Measurements from ENCODE around the gene KCNJ6.
"Not testable (repeated sequence)": the region's sequence is repeated elsewhere in the genome, so short reads cannot be mapped to it uniquely, and the experiment has no call there.

The KCNJ6 gene

DNA sequence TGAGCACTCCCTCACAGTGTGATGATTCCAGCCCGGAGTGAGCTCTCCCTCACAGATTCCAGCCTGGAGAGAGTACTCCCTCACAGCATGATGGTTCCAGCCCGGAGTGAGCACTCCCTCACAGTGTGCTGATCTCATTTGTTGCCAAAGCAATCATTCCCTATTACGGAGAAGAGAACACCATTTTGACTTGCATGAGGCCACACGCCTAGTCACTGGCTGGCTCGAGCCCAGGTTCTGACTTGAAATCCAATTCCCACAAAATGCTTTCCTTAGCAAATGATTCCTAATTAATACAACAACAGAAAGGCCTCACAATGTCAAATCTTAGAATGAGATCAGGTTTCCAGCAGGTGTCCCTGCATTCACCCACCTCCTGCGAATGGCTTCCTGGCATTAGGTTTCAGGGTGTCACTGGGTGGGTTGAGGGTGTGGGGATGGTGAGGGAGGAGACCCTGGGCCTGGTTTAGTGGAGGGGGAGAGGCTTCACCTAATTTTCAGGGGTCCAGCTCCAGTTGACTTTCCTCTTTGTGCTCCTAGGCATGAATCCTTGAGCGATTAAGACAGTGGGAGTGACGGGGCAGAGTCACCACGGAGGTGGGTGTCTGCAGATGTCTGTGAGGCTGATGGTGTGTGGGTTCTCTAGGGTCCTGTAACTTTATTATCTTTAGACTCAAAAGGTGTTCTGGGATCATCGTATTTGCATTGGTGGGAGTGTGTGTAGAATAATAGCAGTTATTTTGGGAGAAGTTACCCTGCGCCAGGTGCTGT is 158.5 kb downstream of the KCNJ6 start:
- no peak for DNase-seq
- TF ChIP-seq POLR2A (IDR thresholded peaks at IDR 0.05; ENCODE audit: low read length), result no peak
- TF ChIP-seq GATA1 (IDR thresholded peaks at IDR 0.05; ENCODE audit: low read depth, low read length), result no peak

DNA sequence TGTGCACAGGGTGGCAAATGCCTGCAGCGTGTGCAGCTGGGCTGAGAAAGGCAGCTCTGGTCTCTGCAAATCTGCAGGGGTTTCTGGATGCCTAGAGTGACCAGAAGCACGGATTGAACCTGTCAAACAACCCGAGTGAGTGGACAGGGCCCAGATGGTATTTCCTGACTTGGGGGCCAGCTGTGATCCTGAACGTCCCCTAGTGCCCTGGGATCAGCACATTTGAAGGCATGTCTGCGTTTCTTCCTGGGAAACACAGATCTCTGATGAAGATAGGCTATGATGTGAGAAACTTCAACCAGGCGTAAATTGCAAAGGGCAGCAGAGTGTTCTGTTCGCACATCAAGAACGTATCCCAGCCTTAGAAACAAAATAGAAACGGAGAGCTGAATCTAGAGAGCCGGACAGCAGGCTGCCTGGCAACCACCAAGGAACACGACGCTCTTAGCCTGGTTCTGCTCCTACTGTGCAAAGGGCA is 163.1 kb downstream of the KCNJ6 start:
- DNase-seq, result no peak
- TF ChIP-seq GATA1 (IDR thresholded peaks at IDR 0.05; ENCODE audit: low read depth, low read length), result no peak
- TF ChIP-seq POLR2A (IDR thresholded peaks at IDR 0.05; ENCODE audit: low read length), result no peak

DNA sequence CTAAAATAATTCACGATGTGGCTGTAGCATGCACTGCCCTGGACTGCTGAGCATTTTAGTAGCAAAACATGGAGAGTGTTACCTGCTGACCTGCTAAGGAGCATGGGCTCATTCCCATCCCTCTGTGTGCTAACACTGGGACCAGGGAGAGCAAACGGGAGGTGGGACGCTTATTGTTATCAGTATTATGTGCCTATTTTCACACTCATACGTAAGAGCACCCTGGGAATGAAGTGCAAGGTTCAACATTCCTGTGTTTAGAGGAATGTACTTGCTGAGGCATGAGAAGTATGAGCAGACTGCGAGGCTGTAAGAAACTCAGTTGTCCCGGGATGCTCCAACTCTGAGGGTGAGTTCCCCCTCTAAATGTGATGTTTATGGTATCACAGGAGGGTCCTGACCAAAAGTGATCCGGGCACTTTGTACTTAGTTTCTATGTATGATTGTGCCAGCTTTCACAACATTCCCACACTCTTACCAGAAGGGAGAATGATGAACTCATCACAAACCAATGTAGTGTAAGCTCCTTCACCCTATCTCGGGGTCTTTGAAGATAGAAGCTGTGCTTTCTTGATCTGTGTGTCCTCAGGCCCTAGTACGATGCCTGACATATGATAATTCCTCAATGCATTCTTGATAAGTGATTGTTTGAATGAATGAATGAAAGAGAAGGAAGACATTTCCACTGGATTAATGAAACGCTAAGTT is 164.8 kb downstream of the KCNJ6 start:
- no peak for TF ChIP-seq GATA1 (IDR thresholded peaks at IDR 0.05; ENCODE audit: low read depth, low read length)

DNA sequence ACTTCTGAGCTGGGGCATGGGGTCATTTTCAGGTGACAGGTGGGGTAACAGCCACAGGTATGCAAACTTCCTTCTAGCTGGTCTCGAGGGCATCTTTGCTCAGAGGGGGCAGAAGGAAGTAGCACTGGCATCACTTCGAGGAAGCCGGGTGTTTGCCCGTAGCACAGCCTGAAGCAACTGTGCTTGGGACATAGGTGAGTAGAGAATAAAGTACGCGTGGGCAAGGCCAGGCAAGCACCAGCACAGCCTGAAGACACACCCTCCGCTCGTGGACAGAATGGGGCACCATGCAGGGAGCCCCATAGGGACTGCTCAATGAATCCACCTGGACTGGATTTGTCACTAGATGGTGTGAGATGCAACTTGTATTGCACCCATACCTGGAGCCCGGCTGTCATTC is 167.1 kb downstream of the KCNJ6 start:
- no peak for TF ChIP-seq GATA1 (IDR thresholded peaks at IDR 0.05; ENCODE audit: low read depth, low read length)
- TF ChIP-seq POLR2A (IDR thresholded peaks at IDR 0.05; ENCODE audit: low read length), result no peak
- DNase-seq, result no peak

More for the DNA sequence above, 164.8 kb downstream of the KCNJ6 start:
- no peak for DNase-seq

DNA sequence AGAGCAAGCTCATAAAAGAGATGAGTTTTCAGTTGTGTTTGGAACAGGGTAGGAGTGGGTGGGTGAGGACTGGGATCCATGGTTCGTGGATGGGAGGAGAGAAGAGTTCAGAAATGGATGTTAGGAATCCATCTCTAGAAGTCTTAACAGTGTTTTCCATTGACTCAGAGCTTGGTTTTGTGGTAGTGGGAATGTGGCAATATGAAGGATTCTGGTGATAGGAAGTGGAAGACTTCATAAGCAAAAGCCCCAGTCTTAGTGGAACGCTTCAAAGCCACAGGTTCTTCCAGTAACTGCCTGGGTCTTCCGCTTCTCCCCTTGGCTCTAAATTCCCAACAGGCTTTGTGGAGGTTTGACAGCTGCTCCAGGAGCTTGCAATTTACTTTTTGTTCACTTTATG is 167.9 kb downstream of the KCNJ6 start:
- no peak for TF ChIP-seq GATA1 (IDR thresholded peaks at IDR 0.05; ENCODE audit: low read depth, low read length)
- TF ChIP-seq POLR2A (IDR thresholded peaks at IDR 0.05; ENCODE audit: low read length), result no peak
- DNase-seq, result no peak

DNA sequence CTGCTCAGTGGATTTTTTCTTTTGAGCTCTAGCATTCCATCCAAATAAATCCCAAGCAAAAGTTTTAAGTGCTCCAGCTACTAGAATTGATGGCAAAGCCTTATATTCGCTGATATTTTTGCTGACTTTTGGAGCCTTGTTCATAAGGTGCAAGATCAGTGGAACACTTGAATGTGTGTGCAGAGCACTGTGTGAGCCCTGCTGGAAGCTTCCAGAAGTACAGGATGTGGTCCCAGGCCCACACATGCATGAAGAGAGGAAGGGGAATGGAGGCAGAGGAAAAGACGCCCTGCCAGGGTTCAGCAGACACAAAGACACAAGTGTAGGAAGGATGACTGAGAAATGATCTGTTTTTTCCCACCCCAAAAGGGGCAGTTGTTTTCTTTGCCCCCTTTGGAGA is 169.4 kb downstream of the KCNJ6 start:
- TF ChIP-seq POLR2A (IDR thresholded peaks at IDR 0.05; ENCODE audit: low read length) (no peak), GATA1 (IDR thresholded peaks at IDR 0.05; ENCODE audit: low read depth, low read length) (no peak)
- DNase-seq, result no peak

DNA sequence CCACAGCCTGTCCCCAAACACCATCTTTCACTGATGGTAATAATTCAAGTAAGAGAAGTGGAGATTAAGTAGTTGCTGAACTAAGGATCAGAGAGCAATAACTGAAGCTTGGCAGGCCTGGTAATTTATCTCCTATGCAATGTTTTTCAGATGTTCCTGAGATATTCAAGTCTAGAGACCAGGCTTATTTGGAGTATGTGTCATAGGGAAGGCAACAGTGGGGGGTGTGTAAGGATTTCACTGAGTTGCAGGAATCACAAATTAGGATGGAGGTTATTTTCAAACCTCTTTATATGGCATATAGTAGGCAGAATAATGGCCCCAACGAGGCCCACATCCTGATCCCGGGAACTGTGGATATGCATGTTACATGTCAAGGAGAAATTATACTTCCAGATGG is 171.7 kb downstream of the KCNJ6 start:
- DNase-seq, result no peak
- TF ChIP-seq POLR2A (IDR thresholded peaks at IDR 0.05; ENCODE audit: low read length) (no peak), GATA1 (IDR thresholded peaks at IDR 0.05; ENCODE audit: low read depth, low read length) (no peak)

DNA sequence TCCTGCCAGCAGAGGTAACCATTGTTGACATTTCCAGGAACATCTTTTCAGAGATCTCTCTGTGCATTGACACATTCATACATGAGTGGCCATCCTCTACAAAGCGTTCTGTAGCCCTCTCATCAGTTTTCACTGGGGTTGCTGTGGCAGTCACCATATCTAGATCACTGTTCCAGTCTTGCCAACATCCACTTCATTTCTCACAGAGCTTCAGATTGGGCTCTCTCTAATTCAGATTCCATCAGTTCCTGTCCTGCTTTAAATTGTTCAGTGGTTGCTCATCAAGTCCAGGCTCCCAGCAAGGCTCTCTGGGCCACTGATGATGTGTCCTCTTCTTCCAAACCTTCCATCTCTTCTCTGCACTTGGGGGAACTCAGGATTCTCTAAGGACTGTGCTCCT is 173.7 kb downstream of the KCNJ6 start:
- DNase-seq, result no peak
- TF ChIP-seq GATA1 (IDR thresholded peaks at IDR 0.05; ENCODE audit: low read depth, low read length), result no peak
- TF ChIP-seq POLR2A (IDR thresholded peaks at IDR 0.05; ENCODE audit: low read length), result no peak

DNA sequence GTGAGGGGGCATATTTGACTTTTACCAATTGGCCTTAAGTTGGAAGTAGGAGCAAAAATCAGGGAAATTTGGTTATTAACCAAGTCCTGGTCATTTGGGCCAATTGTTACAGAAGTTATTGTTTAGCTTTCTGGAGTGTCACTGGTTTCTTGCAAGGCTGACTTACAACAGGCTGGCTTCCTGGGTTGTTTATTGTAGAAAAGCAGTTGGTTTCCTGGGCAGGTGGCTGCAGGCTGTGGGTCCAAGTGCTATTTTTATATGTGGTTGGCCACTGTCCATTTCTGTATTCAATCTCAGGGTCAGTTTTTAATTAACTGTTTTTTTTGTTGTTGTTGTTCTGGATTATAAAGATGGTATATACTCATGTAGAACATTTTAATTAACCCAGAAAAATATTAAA is 174.1 kb downstream of the KCNJ6 start:
- TF ChIP-seq POLR2A (IDR thresholded peaks at IDR 0.05; ENCODE audit: low read length), result no peak
- TF ChIP-seq GATA1 (IDR thresholded peaks at IDR 0.05; ENCODE audit: low read depth, low read length), result no peak

DNA sequence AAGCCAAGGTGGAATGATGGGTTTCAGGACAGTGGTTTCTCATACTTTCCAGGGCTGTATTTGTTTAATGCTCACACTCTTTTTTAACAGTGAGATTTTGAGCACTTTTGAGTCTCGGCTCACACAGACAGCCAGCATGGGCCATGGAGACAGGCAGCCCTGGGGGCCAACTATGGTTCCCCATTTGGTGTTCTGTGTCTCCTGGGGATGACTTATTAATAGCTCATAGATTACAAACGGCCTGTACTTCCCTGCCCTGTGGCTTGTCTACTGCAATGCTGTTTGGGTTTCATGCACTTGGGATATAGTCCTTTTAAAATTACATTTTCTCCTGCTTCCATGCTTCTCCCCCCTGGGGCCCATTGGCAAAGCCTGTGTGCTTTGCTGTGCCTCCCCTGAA is 178.3 kb downstream of the KCNJ6 start:
- DNase-seq, result no peak

More for the DNA sequence above, 174.1 kb downstream of the KCNJ6 start:
- DNase-seq, result no peak

DNA sequence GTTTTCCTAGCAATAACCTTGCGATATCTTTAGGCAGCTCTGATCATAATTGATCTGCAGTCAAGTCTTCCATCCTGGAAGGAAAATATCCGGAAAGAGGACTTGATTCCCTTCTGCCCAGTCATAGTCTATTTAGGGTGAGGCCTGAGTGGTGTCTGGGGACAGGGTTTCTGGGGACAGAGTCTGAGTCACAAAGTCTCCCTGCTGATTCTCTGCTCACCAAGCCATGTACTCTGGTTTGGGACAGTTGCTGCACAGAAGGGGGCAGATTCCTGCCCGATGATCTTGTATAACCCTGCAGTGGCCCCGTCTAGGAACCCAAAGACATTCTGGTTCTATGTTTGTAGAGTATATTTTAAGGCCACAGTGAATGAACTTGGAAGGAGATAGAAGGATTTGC is 178.8 kb downstream of the KCNJ6 start:
- TF ChIP-seq POLR2A (IDR thresholded peaks at IDR 0.05; ENCODE audit: low read length), result no peak
- TF ChIP-seq GATA1 (IDR thresholded peaks at IDR 0.05; ENCODE audit: low read depth, low read length), result no peak
- DNase-seq, result no peak

More for the DNA sequence above, 178.3 kb downstream of the KCNJ6 start:
- TF ChIP-seq POLR2A (IDR thresholded peaks at IDR 0.05; ENCODE audit: low read length) (no peak), GATA1 (IDR thresholded peaks at IDR 0.05; ENCODE audit: low read depth, low read length) (no peak)

DNA sequence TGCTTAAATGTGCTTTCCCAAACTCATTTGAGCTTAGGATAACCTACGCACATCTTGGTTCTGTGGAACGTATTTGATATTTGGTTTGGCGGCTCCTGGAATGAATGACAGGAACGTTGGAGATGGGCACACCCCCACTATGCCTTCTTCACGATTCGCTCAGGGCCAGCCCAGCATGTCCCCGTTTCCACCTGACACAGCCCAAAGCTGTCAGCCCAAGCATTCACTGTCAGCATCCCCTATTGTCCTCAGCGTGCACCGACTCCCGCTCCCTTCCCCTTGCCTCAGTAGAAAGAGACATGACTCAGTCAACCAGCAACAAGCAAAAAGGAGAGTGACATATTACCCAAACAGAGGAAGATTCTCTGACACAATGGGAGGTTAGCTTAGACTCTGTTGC is 181.4 kb downstream of the KCNJ6 start:
- no peak for DNase-seq
- TF ChIP-seq GATA1 (IDR thresholded peaks at IDR 0.05; ENCODE audit: low read depth, low read length) (no peak), POLR2A (IDR thresholded peaks at IDR 0.05; ENCODE audit: low read length) (no peak)

DNA sequence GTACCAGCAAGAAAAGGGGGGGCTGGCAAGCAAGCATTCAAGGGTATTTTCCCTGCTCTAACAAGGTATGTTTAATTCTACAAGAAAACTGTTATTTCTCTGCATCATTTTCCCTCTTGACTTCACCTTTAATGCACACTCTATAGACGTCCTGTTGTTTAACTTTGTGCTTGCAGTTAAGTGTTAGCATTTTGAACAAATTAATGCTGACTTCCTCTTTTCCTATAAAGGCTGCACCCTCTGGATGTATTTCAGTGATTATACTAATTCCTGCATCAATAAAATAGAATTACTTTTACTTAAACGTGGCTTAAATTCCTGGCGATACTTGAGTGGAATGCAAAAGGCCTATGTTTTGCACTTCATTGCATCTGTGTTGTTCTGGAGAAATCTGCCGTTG is 183.3 kb downstream of the KCNJ6 start:
- TF ChIP-seq GATA1 (IDR thresholded peaks at IDR 0.05; ENCODE audit: low read depth, low read length) (no peak), POLR2A (IDR thresholded peaks at IDR 0.05; ENCODE audit: low read length) (no peak)

DNA sequence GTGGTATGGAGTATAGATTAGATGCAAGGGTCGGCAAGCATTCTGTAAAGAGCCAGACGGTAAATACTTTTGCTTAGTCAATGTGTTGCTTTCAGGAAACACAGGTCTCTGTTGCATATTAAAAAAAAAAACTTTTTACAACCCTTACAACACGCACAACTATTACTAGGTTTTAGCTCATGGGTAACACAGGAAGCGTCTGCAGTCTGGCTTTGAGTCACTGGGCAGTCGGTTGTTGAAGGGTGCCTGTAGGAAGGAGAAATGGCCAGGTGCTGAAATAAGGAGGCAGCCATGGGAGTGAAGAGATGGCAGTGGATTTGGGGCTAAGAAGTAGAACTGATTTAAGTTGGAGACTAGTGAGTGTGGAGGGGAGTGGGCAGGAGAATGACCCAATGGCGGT is 192.1 kb downstream of the KCNJ6 start:
- DNase-seq, result no peak
- TF ChIP-seq GATA1 (IDR thresholded peaks at IDR 0.05; ENCODE audit: low read depth, low read length) (no peak), POLR2A (IDR thresholded peaks at IDR 0.05; ENCODE audit: low read length) (no peak)

More for the DNA sequence above, 183.3 kb downstream of the KCNJ6 start:
- no peak for DNase-seq

DNA sequence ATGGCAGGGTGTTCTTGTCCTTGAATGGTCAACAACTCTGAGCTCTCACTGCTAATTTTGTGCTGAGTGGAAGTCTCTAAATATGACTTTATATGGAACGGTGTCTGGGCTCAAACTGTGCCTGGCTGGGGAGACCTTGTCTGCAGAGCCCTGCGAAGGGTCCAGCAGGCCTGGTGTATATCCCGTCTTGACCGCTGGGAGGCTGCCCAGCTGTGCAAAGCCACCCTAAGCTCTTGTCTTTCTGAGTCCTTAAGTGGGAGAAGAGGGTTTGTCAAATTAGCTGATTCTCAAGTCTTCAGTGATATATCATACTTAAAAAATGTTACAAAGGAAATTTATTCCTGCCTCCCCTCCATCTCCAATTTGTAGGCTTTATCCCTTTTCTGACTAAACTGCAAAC is 198.7 kb downstream of the KCNJ6 start:
- TF ChIP-seq GATA1 (IDR thresholded peaks at IDR 0.05; ENCODE audit: low read depth, low read length), result no peak
- no peak for TF ChIP-seq POLR2A (IDR thresholded peaks at IDR 0.05; ENCODE audit: low read length)
- DNase-seq, result no peak

DNA sequence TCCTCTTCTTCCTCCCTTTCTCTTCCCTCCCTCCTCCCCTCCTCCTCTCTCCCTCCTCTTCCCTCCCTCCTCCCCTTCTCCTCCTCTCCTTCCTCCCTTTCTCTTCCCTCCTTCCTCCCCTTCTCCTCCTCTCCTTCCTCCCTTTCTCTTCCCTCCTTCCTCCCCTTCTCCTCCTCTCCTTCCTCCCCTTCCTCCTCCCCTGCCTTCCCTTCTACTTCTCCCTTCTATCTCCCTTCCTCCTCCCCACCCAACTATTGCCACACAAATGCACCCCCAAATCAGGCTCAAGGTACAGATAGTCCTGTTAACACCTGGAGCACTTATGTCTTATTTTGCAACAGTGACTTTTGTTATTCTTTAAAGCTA is 203.7 kb downstream of the KCNJ6 start:
- DNase-seq, result not testable (repeated sequence)

Measured in erythroblast (primary cell).